NOMO-1 treated with DMSO at 0.1 percent for 48 hours (cell line): ENCODE measurements around the gene ZNF609.
A peak's percentile ranks its signal among the peaks of the same experiment; 100 is the strongest.

Source experiments
- DNase-seq: peaks from one replicate; lab custom pipeline; 2025; ENCODE audit not compliant: unreplicated experiment; lab: John Stamatoyannopoulos, UW

ZNF609 gene

GRCh38 chr15:64687688-64688087 lies 227.3 kb downstream of the ZNF609 start:
- DNase-seq: no peak

GRCh38 chr15:64688770-64689169 lies 228.4 kb downstream of the ZNF609 start:
- no peak for DNase-seq

- no peak for DNase-seq
Observed at GRCh38 chr15:64690008-64690407, 229.6 kb downstream of the ZNF609 start.

GRCh38 chr15:64690578-64691296 lies 230.4 kb downstream of the ZNF609 start:
- no peak for DNase-seq

GRCh38 chr15:64691896-64692565 lies 231.7 kb downstream of the ZNF609 start:
- peak; percentile 53 for DNase-seq

DNA sequence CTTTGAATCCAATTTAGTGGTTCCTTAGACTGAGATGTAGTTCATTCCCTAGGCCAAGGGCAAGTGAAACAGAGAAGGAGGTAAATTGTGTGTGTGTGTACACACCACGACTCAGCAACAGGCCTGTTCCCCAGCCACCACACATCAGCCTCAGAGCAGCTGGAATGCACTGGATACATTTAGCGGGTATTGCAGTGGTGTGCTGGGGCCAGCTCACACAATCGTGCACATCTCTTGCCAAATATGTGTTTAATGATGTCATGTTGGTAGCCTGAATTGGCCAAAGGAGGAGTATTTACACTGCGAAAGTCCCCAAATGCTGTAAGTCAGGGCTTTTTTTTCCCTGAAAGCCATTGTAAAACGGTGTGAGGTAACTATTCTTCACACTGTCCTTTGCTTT lies 232.8 kb downstream of the ZNF609 start:
- DNase-seq: no peak

DNA sequence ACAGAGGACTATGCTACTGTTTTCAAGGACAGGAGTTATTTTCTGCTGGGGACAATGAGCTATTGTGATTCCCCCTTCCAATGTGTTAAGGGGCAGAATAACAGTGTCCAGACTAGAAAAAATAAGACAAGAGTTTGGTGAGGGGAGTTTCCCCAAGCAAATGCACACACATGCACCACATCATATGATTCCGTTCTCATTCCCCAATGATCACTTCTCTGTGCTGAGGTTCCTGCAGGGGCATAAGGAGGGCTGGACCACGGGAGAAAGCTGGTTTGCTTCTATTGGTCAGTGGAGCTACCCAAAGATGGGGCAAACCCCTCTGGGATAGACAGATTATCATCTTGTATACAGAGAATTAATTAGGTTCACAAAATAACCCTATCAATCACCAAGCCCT lies 234.4 kb downstream of the ZNF609 start:
- no peak for DNase-seq

DNA sequence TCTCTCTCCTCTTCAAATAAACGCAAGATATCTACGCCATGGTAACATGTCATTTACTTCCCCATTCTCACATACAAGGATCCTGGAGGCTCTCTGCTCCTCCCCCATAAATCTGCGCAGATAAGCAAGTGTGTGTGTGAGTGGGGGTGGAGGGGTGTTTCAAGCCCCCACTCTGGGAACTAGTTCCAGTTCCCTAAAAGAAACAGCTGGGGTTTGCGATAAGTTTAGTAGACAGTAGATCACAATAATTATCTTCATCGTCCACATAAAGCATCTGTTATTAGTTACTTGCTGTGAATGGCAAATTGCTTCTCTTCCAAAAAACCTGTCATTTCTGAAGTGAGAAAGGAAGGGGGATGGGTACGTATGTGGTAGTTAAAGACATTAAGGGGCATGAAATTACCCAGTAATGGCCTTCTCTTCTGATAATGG lies 235.2 kb downstream of the ZNF609 start:
- peak; percentile 88 for DNase-seq

DNA sequence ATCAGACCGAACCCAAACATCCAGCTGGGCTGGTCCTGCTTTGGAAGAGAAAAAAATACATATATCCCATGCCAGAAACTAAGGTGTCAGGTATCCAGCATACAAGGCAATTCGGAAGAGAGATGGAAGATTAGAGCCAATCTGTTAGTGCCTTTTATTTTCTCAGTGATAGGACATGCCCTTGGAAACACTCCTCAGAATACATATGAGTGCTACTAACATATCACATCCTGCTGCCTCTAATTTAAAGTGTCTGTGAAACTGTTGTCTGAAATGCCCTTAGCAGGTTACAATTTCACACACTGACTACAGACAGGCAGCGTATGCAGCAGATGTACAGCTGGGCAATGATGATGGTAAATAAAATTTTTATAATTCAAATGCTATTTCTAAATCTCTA lies 236.1 kb downstream of the ZNF609 start:
- no peak for DNase-seq

DNA sequence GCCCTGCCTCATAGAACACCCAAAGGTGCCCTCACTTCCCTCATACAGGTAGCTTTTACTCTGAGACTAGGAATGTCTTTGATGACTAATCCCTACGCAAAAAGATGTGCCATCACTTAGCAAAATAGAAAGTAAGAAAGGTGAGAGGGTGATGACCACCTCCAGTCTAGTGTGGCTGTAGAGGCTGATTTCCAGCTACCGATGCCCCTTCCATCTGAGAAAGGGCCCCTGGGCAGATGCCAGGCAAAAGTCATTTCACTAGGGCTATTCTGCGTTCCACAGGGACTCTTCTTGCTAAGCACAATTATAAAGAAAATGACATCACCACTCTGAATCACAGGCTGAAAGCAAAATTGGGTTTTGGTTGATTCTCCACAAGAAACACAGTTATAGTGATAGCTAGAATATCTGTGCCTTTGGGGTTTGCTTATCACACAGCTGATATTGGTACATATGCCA lies 237.6 kb downstream of the ZNF609 start:
- DNase-seq: no peak

- DNase-seq: no peak
Observed at GRCh38 chr15:64698823-64699222, 238.4 kb downstream of the ZNF609 start.

- no peak for DNase-seq
Observed at GRCh38 chr15:64699751-64700388, 239.5 kb downstream of the ZNF609 start.

DNA sequence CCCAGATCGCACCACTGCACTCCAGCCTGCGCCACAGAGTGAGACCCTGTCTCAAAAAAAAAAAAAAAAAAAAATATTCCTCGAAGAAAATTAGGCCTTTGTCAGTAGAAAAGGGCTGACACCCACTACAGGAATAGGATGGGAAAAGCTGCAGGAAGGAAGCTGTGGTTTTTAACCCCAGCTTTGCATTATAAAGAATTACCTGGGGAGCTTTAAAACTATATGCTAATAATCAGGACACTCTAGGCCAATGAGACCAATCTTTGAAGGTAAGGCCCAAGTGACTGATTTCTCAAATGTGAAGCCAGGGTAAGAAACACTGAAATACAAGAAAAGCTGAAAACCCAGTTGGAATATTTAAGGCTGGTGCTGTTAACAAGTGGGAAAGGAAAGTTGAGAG lies 240.7 kb downstream of the ZNF609 start:
- DNase-seq: no peak

DNA sequence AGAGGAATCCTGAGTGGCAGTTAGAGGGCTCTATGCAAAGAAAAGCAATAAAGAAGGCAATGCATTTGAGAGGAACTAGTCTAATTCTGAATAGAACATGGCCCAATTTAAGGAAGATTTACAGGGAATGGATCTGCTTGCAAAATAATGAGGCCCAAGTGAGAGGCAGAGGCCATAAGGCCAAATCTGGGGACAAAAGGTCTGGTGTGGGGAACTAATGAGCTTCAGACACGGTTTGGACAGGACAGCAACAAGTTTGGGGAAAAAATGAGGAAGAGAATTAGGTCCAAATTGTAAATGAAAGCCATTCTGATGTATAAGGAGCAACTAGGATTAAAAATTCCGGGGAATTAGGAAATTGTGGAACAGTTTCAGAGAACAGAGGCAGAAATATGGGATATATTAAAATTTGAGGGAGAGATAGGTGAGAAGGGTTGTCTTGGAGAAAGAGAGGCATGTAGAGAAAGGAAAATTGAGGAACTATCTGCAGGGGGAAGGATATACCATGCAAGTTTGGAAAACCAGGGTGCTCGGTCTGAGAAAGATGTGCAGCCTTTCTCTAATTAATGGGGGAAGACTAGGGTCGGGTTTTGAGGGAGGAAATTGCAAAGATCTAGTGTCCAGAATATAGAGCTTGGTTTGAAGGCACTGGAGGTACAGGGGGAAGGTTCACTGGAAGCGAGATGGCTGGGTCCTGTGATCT lies 241.3 kb downstream of the ZNF609 start:
- no peak for DNase-seq

DNA sequence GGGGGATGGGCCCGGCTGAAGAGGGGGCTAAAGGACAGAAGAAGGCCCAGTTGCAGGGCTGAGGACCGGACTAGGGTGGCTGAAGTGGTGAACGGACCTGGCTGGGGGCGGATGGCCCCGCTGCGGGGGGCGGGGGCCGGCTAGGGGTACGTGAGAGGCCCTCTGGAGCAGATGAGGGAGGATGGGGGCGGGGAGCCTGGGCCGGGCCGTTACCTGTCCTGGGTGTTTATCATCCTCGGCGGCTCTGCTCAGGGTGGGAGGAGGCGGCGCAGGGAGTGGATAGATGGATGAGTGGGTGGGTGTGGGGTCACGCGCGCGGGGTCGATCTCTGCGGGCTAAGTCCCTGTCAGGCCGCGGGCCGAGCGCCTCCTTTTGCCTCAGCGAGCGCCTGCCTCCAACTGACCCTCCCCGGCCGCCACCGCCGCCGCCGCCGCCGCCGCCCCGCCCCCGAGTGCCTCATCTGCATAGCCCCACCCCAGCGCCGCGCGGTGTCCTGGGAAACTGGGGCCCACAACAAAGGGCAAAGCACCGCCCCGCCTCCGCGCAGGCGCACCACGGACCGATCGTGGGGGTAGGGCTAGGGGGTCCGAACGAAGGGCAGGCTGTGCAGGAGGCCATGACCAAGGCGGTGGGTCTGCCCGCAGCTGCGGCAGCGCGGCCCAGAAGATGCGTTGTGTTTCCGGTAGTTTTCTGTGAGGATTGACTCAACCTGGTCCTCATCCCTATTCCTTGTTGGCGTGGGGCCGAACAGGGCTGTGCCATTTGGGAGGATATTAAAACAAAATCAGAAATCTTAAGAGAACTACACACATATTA lies 242.6 kb downstream of the ZNF609 start:
- DNase-seq: peak; percentile 83

DNA sequence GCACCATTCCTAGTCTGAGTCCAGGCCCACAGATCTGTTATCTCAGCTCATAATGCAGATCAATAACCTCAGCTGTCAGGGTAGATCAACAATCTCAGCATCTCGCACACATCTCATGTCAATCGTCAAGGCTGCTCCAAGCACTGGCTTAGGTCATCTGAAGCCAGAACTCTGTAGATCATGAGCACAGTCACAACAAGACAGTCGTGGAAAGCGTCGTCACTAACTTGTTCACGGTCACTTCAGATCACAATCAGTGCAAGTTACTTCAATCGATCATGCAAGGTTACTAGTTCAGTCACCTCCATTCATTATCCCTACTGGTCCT lies 243.2 kb downstream of the ZNF609 start:
- DNase-seq: no peak

- no peak for DNase-seq
Observed at GRCh38 chr15:64705006-64705405, 244.6 kb downstream of the ZNF609 start.

- DNase-seq: no peak
Observed at GRCh38 chr15:64706011-64706911, 245.9 kb downstream of the ZNF609 start.

- DNase-seq: no peak
Observed at GRCh38 chr15:64710676-64711428, 250.5 kb downstream of the ZNF609 start.
